Epithelial cell of proximal tubule (primary cell): Measurements from ENCODE around the gene NPAS3. TPM values are rescaled to one million over a fixed set of nuclear protein-coding genes. Genes with fewer than 3 reads are reported as not detected.

Experiments
- DNase-seq: peaks from one replicate; pipeline ENCODE4 v3.0.0-alpha.2; 2011; ENCODE audit warnings: low read depth
- H3K4me3 ChIP-seq: 2 replicates; pipeline ENCODE4 v1.5.1; 2011; ENCODE audit warnings: low read depth, mild to moderate bottlenecking, low read length
- total RNA-seq: library from RNA; depleted of rRNA; stranded (reverse); fragments of >200 nt; gene quantifications from 2 replicates; pipeline ENCODE4 v1.2.3, GENCODE V29; 2015
- TF ChIP-seq, protein P1 (sequence below): conservative IDR thresholded peaks from 2 replicates; pipeline ENCODE4 v1.5.1; 2012; ENCODE audit warnings: low read depth, mild to moderate bottlenecking, low read length

NPAS3 gene
- total RNA-seq, 1 donor from 2014 or later, result 0.35 TPM

DNA sequence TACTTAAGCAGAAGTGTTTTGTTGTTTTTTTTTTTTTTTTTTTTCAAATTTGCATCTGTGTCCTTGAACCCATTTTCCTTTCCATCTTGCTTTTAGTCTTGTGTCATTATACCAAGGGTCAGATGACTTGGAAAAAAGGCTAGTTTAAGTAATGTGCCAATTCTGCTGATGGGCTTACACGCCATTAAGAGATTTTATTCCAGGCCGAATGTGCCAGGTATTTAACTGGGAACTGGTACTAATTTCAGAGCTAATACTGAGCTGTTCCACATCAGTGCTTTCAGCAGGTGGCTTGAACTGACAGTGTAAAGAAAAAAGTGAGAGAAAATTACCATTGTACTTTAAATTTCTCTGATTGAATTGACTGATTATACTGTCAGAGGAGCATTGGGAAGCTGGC, 224.9 kb downstream of the NPAS3 start:
- no peak for DNase-seq
- TF ChIP-seq, protein P1, sequence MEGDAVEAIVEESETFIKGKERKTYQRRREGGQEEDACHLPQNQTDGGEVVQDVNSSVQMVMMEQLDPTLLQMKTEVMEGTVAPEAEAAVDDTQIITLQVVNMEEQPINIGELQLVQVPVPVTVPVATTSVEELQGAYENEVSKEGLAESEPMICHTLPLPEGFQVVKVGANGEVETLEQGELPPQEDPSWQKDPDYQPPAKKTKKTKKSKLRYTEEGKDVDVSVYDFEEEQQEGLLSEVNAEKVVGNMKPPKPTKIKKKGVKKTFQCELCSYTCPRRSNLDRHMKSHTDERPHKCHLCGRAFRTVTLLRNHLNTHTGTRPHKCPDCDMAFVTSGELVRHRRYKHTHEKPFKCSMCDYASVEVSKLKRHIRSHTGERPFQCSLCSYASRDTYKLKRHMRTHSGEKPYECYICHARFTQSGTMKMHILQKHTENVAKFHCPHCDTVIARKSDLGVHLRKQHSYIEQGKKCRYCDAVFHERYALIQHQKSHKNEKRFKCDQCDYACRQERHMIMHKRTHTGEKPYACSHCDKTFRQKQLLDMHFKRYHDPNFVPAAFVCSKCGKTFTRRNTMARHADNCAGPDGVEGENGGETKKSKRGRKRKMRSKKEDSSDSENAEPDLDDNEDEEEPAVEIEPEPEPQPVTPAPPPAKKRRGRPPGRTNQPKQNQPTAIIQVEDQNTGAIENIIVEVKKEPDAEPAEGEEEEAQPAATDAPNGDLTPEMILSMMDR, result no peak
- H3K4me3 ChIP-seq, result no peak overlapping the region

DNA sequence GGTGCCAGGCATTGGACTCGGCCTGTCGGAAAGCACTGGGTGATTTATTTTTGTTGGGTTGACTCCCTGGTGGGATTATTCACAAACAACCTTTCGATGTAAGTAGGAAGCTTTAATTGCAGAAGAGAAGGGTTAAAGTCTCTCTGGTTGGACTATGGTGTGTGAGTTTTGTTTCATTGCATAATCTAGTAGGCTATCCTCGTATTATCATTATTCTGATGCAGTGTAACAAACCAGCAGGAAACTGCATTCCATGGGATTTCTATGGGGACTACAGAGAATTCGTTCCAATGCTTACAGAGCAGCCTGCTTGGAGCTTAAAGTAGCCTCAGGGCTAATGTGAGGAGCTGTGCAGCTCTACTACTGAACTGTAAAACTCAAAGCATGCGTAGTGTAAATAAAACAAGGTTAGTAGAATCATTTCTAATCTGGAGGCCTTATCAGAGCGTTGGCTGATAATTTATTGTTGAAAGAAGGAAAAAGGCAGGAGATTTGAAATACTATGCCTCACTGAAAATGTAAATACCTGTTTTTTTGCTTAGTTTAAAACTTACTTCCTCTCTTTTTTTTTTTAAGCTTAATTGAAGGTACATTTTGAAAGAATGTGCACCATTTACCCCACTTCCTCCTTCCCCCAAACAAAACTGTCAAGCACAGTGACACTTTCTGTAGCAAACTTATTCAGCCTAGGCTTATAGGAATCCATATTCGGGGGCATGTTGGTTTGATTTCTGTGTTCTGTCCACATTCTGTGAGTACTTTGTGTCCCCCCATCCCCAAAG, 226.7 kb downstream of the NPAS3 start:
- TF ChIP-seq, protein P1, result no peak
- no peak for DNase-seq
- H3K4me3 ChIP-seq, result no peak overlapping the region

DNA sequence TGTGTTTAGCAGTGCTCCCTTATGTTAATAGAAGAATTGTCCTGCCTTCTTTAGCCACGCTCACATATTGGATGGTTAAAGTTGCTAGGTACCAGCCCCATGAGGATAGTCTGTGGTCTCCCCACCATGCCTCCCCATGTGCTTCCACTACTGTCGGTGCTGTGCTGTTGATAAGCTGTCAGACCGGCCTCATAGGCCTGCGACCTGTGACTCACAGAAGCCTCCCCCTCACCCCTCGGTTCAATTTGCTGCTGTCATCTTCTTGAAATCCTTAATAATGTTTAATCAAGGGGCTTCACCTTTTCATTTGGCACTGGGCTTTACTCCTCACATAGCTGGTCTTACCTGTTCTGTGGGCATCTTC, 227.2 kb downstream of the NPAS3 start:
- no peak for DNase-seq
- no peak overlapping the region for H3K4me3 ChIP-seq
- TF ChIP-seq, protein P1, result no peak

DNA sequence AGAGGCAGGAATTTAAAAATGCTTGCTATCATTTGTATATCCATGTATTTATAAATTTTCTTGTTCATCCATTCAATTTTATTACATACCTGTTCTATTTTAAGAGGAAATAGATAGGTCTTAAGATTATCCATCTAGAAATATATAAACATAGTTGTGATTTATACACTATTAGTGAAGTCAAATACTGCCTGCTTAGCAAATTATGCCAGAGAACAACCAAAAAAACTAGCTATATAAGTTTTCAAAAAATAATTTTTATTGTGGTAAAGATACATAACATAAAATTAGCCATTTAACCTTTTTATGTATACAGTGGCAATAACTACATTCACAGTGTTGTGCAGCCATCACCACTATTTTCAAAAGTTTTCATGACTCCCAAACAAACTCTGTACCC, 237.3 kb downstream of the NPAS3 start:
- TF ChIP-seq, protein P1, result no peak

DNA sequence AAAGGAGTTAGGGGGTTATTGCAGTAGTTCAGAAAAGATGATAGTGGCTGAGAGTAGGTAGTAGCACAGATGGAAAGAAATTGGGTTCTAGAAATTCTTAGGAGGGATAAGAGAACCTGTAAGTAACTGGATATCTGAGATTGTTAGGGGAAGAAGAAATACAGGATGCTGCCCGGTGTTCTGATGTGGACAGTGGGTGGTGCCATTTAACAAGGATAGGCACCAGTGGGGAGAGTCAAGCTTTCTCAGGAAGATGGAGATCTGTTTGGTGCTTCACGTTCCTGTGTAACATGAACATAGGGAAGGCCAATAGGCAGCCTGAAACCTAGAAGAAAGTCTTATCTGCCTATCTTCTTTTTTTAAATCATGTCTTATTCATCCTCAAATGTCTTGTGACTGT, 245.9 kb downstream of the NPAS3 start:
- DNase-seq, result no peak
- TF ChIP-seq, protein P1, result peak; percentile 58
- H3K4me3 ChIP-seq, result no peak overlapping the region

More for the DNA sequence above, 237.3 kb downstream of the NPAS3 start:
- DNase-seq, result no peak
- H3K4me3 ChIP-seq, result no peak overlapping the region

DNA sequence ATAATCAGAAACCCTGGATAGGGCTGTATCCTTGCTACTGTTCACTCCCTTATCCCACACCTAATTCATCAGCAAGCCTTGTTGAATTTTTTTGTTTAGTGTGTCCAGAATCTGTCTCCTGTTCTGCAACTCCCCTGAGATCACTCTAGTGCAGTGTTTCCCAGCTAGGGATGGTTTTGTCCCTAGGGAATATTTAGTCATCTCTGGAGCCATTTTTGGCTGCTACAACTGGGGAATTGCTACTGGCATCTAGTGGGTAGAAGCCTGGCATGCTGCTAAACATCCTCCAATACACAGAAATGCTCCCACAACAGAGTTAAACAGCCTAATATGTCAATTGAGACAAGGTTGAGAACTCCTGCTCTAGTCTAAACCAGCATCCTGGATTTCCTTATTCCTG, 248.0 kb downstream of the NPAS3 start:
- no peak for DNase-seq
- TF ChIP-seq, protein P1, result no peak

DNA sequence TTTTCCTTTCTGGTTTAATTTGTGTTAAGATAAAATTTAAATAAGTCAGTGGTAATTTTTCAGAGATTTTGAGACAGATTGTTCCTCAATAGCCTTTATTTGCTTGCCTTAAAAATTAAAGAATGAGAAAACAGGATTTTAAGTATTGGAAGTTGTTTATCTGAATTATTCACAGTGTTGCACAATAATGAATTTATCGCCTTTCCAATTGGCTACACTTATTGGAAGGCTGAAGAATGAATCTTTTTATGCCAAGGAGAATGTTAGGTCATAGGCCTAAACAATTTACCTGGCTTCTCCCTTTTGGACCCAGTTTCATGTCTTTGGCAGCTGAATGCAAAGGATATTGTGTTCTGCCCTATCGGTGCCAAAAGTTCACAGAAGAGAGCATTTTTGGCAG, 250.2 kb downstream of the NPAS3 start:
- DNase-seq, result no peak
- TF ChIP-seq, protein P1, result no peak
- no peak overlapping the region for H3K4me3 ChIP-seq

More for the DNA sequence above, 248.0 kb downstream of the NPAS3 start:
- H3K4me3 ChIP-seq, result no peak overlapping the region
